ENCODE results near the gene ZNF579. TPM values are rescaled to one million over a fixed set of nuclear protein-coding genes. Genes with fewer than 3 reads are reported as not detected.

ZNF579 gene
- total RNA-seq, 1 donor = 4.4 TPM

GRCh38 chr19:55541091-55541490 is 39.6 kb downstream of the ZNF579 start:
- DNase-seq (ENCODE audit: low read depth) = no peak
- TF ChIP-seq, protein P1, sequence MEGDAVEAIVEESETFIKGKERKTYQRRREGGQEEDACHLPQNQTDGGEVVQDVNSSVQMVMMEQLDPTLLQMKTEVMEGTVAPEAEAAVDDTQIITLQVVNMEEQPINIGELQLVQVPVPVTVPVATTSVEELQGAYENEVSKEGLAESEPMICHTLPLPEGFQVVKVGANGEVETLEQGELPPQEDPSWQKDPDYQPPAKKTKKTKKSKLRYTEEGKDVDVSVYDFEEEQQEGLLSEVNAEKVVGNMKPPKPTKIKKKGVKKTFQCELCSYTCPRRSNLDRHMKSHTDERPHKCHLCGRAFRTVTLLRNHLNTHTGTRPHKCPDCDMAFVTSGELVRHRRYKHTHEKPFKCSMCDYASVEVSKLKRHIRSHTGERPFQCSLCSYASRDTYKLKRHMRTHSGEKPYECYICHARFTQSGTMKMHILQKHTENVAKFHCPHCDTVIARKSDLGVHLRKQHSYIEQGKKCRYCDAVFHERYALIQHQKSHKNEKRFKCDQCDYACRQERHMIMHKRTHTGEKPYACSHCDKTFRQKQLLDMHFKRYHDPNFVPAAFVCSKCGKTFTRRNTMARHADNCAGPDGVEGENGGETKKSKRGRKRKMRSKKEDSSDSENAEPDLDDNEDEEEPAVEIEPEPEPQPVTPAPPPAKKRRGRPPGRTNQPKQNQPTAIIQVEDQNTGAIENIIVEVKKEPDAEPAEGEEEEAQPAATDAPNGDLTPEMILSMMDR (IDR thresholded peaks at IDR 0.05; ENCODE audit: insufficient read depth, low read length) = no peak
- no peak overlapping the region for H3K4me3 ChIP-seq (ENCODE audit: low read depth, low read length)

- no peak overlapping the region for H3K4me3 ChIP-seq (ENCODE audit: low read depth, low read length)
- TF ChIP-seq, protein P1 (IDR thresholded peaks at IDR 0.05; ENCODE audit: insufficient read depth, low read length) = no peak
- DNase-seq (ENCODE audit: low read depth) = no peak
These were observed 40.0 kb downstream of the ZNF579 start for GRCh38 chr19:55540619-55541018.

DNA sequence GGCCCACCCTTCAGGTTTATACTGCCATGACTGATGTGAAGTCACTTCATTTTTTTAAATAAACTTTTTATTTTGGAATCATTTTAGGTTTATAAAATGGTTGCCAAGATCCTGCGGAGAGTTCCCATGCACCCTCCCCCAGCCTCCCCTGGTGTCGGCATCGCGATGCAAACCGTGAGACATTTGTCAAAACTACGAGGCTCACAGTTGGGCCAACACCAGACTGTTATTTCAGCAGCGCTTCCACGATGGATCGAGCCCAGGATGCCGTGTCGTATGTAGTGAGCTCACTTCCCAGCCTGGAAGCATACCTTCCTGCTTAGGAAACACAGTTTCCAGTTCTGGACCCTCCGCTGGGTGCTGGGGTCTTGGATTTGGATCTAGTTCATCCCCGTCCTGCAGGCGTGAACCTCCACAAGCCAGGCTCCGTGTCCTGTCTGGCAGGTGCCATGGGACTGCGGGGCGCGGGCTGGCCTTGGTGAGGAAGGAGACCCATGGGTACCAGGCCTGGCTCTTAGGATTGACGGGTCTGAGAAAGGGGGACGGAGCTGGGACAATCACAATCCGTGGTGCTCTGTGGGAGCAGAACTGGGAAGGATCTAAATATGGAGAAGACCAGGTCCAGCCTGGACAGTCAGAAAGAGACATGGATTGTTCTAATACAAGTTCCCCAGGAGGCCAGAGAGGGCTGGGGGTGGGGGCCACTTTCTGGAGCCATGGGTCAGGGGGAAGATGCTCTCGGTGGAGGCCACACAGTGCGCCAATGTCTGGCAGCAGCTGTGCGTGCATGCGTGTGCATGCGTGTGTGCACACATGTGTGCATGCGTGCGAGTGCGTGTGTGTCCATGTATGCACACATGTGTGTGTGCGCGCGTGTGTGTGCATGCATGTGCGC is 41.3 kb downstream of the ZNF579 start:
- TF ChIP-seq, protein P1 (IDR thresholded peaks at IDR 0.05; ENCODE audit: insufficient read depth, low read length) = no peak
- no peak for DNase-seq (ENCODE audit: low read depth)
- H3K4me3 ChIP-seq (ENCODE audit: low read depth, low read length) = no peak overlapping the region

DNA sequence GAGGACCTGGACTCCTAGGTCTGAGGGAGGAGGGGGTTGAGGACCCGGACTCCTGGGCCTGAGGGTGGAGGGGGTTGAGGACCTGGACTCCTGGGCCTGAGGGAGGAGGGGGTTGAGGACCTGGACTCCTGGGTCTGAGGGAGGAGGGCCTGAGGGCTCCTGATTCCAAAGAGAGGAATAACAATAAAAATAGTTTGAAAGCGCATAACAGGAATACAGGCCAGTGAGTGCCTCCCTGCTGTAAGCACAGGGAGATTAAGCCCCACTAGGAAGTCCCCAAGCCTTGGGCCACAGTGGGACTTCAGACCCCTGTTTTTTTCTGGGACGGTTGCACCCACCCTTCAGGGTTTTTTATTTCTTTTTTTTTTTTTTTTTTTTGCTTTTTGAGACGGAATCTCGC is 42.5 kb downstream of the ZNF579 start:
- no peak overlapping the region for H3K4me3 ChIP-seq (ENCODE audit: low read depth, low read length)
- no peak for DNase-seq (ENCODE audit: low read depth)
- TF ChIP-seq, protein P1 (IDR thresholded peaks at IDR 0.05; ENCODE audit: insufficient read depth, low read length) = no peak

DNA sequence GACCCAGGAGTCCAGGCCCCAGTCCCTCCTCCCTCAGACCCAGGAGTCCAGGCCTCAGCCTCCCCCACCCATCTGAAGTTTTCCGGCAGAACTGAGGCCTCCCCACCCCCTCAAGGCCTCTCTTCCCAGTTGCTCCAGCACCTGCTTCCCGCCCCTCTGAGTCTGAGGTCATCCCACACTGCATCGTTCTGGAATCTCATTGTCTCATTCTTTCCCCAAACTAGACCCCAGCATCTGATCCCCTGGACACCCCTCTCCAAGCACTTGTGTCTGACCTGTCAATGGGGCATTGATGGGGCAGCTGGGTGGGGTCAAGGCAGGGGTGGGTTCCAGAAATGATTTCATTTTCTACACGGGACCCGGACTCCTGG is 42.9 kb downstream of the ZNF579 start:
- DNase-seq (ENCODE audit: low read depth) = no peak
- H3K4me3 ChIP-seq (ENCODE audit: low read depth, low read length) = no peak overlapping the region
- TF ChIP-seq, protein P1 (IDR thresholded peaks at IDR 0.05; ENCODE audit: insufficient read depth, low read length) = no peak

- DNase-seq (ENCODE audit: low read depth) = no peak
- no peak within 1 kb of the TSS for H3K4me3 ChIP-seq (ENCODE audit: low read depth, low read length)
- TF ChIP-seq, protein P1 (IDR thresholded peaks at IDR 0.05; ENCODE audit: insufficient read depth, low read length) = no peak
These were observed 43.5 kb downstream of the ZNF579 start, which contains the start of gene SBK2 for GRCh38 chr19:55536951-55537740. Gene SBK2 (minus strand): TSS chr19:55537133. CDS start chr19:55536294, 839 bp downstream.

Data from fibroblast of the aortic adventitia (primary cell).